ENCODE measurements around the gene CD9. TPM values are rescaled to one million over a fixed set of nuclear protein-coding genes. Genes with fewer than 3 reads are reported as not detected.
A peak's percentile ranks its signal among the peaks of the same experiment; 100 is the strongest.

Gene CD9
- polyA plus RNA-seq, 1 donor (not counting 4 experiments of a cell fraction or from before 2014, with no cell fraction given): 1,084 TPM

- H3K36me3 ChIP-seq (ENCODE audit: control insufficient read depth in 2 of 2, extremely low read depth in 1 of 2, insufficient read depth in 2 of 2, low read length in 2 of 2): peaks cover 49 to 58% of the 10 kb centered on the region in 2 experiments
- no peaks in the 10 kb centered on the region for H3K9me3 ChIP-seq (ENCODE audit: control insufficient read depth, low read depth, low read length)
- no peaks in the 10 kb centered on the region for H3K27me3 ChIP-seq (ENCODE audit: control insufficient read depth, extremely low read depth, insufficient read depth, low read length)
- H3K79me2 ChIP-seq (ENCODE audit: control insufficient read depth, insufficient read depth, low read length): peaks cover 47% of the 10 kb centered on the region
- peak overlapping the region; percentile 99 for H3K27ac ChIP-seq (ENCODE audit: control insufficient read depth, insufficient read depth, low read length)
- H3K4me3 ChIP-seq (ENCODE audit: control insufficient read depth in 2 of 3, extremely low read depth in 1 of 3, insufficient read depth in 2 of 3, low read depth in 1 of 3, low read length in 3 of 3): no peak overlapping the region
- no peak overlapping the region for H2AFZ ChIP-seq (ENCODE audit: control insufficient read depth, low read length)
- DNase-seq (ENCODE audit: low read depth, low spot score) (no peak), FAIRE-seq (no peak)
- H3K4me2 ChIP-seq (ENCODE audit: control insufficient read depth, extremely low read depth, insufficient read depth, low read depth, low read length): peak overlapping the region; percentile 19
- dilution Hi-C loops (cut with MboI; ENCODE audit: extremely low pct_ligation_motif_present, low sequenced_read_pairs): no loop called here
- H3K9me1 ChIP-seq (ENCODE audit: control insufficient read depth, extremely low read depth, insufficient read depth, low read length): no peaks in the 10 kb centered on the region
- peaks cover 2% of the 10 kb centered on the region for H4K20me1 ChIP-seq (ENCODE audit: control insufficient read depth, extremely low read depth, insufficient read depth, low read length)
- no peak for TF ChIP-seq EZH2 (IDR thresholded peaks at IDR 0.05; ENCODE audit: low read length)
- TF ChIP-seq CTCF (optimal IDR thresholded peaks at IDR 0.05 in 1 of 3, IDR thresholded peaks at IDR 0.05 in 1 of 3, conservative IDR thresholded peaks at IDR 0.05 in 1 of 3; ENCODE audit: extremely low read depth in 1 of 3, insufficient read depth in 2 of 3, low read length in 3 of 3): no peak
- peak overlapping the region; percentile 42 for H3K9ac ChIP-seq (ENCODE audit: control insufficient read depth, extremely low read depth, insufficient read depth, low read length)
- peaks cover 53% of the 10 kb centered on the region for H3K4me1 ChIP-seq (ENCODE audit: control insufficient read depth, extremely low read depth, insufficient read depth, low read length)
These were observed 31.4 kb downstream of the CD9 start for GRCh38 chr12:6231359-6232268.

GRCh38 chr12:6233121-6233971, 33.1 kb downstream of the CD9 start:
- peaks cover 47 to 55% of the 10 kb centered on the region in 2 experiments for H3K36me3 ChIP-seq (ENCODE audit: control insufficient read depth in 2 of 2, extremely low read depth in 1 of 2, insufficient read depth in 2 of 2, low read length in 2 of 2)
- H3K9ac ChIP-seq (ENCODE audit: control insufficient read depth, extremely low read depth, insufficient read depth, low read length): no peak overlapping the region
- no peak overlapping the region for H3K27ac ChIP-seq (ENCODE audit: control insufficient read depth, insufficient read depth, low read length)
- H3K9me1 ChIP-seq (ENCODE audit: control insufficient read depth, extremely low read depth, insufficient read depth, low read length): no peaks in the 10 kb centered on the region
- no peak for FAIRE-seq
- H2AFZ ChIP-seq (ENCODE audit: control insufficient read depth, low read length): no peak overlapping the region
- dilution Hi-C loops (cut with MboI; ENCODE audit: extremely low pct_ligation_motif_present, low sequenced_read_pairs): no loop called here
- peaks cover 2% of the 10 kb centered on the region for H4K20me1 ChIP-seq (ENCODE audit: control insufficient read depth, extremely low read depth, insufficient read depth, low read length)
- TF ChIP-seq EZH2 (IDR thresholded peaks at IDR 0.05; ENCODE audit: low read length): no peak
- no peak for TF ChIP-seq CTCF (optimal IDR thresholded peaks at IDR 0.05 in 1 of 3, IDR thresholded peaks at IDR 0.05 in 1 of 3, conservative IDR thresholded peaks at IDR 0.05 in 1 of 3; ENCODE audit: extremely low read depth in 1 of 3, insufficient read depth in 2 of 3, low read length in 3 of 3)
- no peak overlapping the region for H3K4me2 ChIP-seq (ENCODE audit: control insufficient read depth, extremely low read depth, insufficient read depth, low read depth, low read length)
- peaks cover 34% of the 10 kb centered on the region for H3K79me2 ChIP-seq (ENCODE audit: control insufficient read depth, insufficient read depth, low read length)
- DNase-seq (ENCODE audit: low read depth, low spot score): no peak
- H3K4me1 ChIP-seq (ENCODE audit: control insufficient read depth, extremely low read depth, insufficient read depth, low read length): peaks cover 36% of the 10 kb centered on the region
- H3K4me3 ChIP-seq (ENCODE audit: control insufficient read depth in 2 of 3, extremely low read depth in 1 of 3, insufficient read depth in 2 of 3, low read depth in 1 of 3, low read length in 3 of 3): no peak overlapping the region
- H3K27me3 ChIP-seq (ENCODE audit: control insufficient read depth, extremely low read depth, insufficient read depth, low read length): no peaks in the 10 kb centered on the region
- H3K9me3 ChIP-seq (ENCODE audit: control insufficient read depth, low read depth, low read length): no peaks in the 10 kb centered on the region
